ENCODE data around the gene TUBA3D.
"Not testable (repeated sequence)": the region's sequence is repeated elsewhere in the genome, so short reads cannot be mapped to it uniquely, and the experiment has no call there.

Gene TUBA3D

GRCh38 chr2:131478074-131478849, 2.3 kb downstream of the TUBA3D start:
- not testable (repeated sequence) for H3K27me3 Mint-ChIP-seq, H3K9me3 Mint-ChIP-seq, H3K4me3 Mint-ChIP-seq, H3K36me3 Mint-ChIP-seq, H3K27ac Mint-ChIP-seq, H3K4me1 Mint-ChIP-seq

DNA sequence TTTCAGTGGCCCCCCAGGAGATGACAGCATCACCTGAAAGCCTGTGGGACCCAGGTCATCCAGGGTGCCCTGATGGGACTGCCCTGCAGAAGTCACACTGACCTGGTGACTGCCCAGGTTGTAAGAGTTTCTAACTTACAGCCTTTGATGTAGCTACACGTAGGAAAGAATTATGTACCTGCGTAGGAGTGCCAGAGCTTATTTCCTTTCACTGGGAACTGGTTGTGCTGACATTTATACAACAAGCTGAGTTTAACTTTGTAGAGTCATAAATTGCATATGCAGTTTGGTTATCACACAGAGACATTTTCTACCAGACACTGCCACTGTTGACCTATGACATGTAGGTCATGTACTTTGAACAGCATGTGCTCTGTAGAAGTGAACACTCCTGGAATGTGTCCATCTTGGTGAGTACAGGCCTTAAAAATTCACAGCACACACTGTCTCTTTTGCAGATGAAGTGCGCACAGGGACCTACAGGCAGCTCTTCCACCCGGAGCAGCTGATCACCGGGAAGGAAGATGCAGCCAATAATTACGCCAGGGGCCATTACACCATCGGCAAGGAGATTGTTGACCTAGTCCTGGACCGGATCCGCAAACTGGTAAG, 3.0 kb downstream of the TUBA3D start:
- not testable (repeated sequence) for H3K27ac Mint-ChIP-seq, H3K36me3 Mint-ChIP-seq, H3K4me3 Mint-ChIP-seq, H3K9me3 Mint-ChIP-seq, H3K27me3 Mint-ChIP-seq, H3K4me1 Mint-ChIP-seq

GRCh38 chr2:131480351-131480750, 4.4 kb downstream of the TUBA3D start:
- H3K36me3 Mint-ChIP-seq, H3K27ac Mint-ChIP-seq, H3K9me3 Mint-ChIP-seq, H3K4me3 Mint-ChIP-seq, H3K4me1 Mint-ChIP-seq, H3K27me3 Mint-ChIP-seq: not testable (repeated sequence)

- not testable (repeated sequence) for H3K9me3 Mint-ChIP-seq, H3K27me3 Mint-ChIP-seq, H3K27ac Mint-ChIP-seq, H3K4me1 Mint-ChIP-seq, H3K4me3 Mint-ChIP-seq, H3K36me3 Mint-ChIP-seq
Measured at GRCh38 chr2:131482506-131483155, 6.7 kb downstream of the TUBA3D start.

DNA sequence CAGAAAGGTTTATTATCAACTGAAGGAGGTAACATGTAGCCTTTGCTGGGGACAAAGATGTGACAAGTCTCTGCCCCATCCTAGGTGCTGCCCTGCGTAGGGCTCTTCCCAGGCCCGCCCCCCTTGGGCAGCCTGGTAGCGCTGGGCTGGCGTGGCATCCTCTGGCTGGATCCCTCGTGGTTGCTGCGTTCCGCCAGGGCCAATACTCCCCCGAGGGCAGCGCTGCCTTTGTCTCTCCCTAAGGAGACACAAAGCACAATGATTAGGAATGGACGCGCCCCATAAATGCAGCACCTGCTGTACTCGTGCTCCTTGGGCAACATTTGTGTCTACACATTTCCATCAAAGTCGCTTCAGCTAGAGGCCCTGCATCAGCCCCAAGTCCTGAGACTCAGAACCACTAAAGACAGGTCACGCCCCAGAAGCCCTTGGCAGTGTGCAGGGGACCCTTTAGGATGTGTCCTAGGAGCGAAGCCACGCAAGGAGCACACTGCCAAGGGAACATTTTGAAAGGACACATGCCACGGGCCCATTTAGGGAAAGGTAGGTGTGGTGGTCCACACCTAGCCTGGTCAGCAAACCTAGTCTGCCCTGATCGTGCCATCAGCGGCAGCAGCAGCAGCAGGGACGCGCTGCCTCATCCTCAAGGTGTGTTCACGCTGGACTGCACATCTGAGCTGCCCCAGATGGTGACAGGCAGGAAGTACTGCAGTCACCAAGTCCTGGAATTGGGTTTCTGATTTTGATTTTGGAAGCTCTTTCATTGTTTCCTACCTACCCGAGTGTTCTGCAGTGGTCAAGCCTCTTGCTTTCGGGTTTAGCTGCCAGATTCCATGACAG, 8.3 kb downstream of the TUBA3D start:
- not testable (repeated sequence) for H3K27me3 Mint-ChIP-seq, H3K4me3 Mint-ChIP-seq, H3K9me3 Mint-ChIP-seq, H3K27ac Mint-ChIP-seq, H3K36me3 Mint-ChIP-seq
- H3K4me1 Mint-ChIP-seq = peaks cover 13% of the 10 kb centered on the region

DNA sequence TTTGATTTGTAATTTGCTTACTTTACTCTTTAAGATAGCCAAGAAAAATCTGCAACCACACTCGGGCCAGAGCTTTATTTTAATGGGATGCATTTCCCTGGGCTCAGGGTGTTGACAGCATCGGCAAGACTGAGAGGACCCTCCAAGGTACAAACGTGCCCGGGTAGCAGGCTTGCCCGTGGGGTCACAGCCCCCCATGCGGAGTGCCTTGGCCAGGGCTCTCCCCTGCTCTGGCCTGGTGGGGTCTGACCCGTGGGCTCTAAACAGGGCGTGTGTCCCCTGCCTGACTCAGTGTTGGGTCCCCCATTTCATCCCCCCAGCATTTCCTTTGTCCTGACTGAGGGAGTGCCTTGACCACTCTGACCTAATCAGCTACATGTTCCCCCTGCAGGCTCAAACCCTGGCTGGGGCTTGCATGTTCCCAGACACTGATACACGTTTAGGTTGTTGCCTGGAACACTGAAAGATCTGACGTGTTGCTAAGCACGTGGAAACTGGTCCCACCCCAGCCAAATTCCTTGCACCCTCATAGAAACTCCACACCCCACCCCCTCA, 9.1 kb downstream of the TUBA3D start:
- not testable (repeated sequence) for H3K36me3 Mint-ChIP-seq, H3K27me3 Mint-ChIP-seq, H3K4me3 Mint-ChIP-seq, H3K27ac Mint-ChIP-seq, H3K9me3 Mint-ChIP-seq
- H3K4me1 Mint-ChIP-seq = peaks cover 17% of the 10 kb centered on the region

GRCh38 chr2:131486201-131486902, 10.4 kb downstream of the TUBA3D start:
- not testable (repeated sequence) for H3K9me3 Mint-ChIP-seq, H3K36me3 Mint-ChIP-seq, H3K27me3 Mint-ChIP-seq, H3K4me3 Mint-ChIP-seq, H3K27ac Mint-ChIP-seq
- H3K4me1 Mint-ChIP-seq = peaks cover 29% of the 10 kb centered on the region

DNA sequence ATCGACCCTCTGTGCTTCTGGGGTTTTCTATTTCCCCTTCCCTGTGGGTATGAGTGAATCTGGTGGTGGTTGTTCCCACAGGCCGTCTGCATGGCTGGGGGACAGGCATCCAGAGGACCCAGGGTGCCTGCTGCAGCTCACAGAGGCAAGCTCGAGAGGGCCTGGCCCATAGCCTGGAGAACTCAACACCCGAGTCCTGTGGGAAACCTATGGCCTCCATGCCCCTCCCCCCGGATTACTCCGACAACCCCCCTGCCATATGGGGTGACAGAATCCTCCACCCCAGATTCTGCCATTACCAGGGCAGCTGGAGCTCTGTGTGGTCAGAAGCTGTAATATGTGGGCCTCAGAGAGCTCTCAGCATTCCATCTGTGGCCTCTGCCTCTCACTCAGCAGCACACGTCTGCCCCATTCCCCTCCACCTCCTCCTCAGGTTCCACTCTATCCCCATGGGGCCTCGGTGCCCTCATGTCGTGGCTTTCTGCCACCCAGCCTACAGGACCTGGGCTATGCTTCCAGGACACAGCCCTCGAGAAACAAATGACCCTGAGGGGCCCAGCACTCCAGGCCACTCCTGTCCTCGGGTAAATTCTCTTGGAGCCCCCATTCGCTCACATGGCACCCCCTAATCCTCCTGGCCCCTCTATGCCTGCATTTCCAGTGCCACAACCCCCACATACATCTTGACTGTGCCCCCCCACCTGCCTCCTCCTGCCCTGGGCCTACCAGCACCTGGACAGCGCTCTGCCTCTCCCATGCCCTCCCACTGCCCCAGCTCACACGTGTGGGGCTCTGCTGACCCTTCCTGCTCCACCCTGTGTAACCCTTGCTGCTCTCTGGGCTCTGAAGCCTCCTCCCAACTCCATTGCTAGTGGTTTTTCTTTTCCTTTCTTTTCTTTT, 12.6 kb downstream of the TUBA3D start:
- no peaks in the 10 kb centered on the region for H3K27me3 Mint-ChIP-seq
- no peaks in the 10 kb centered on the region for H3K9me3 Mint-ChIP-seq
- no peak overlapping the region for H3K4me3 Mint-ChIP-seq
- no peaks in the 10 kb centered on the region for H3K36me3 Mint-ChIP-seq
- peak overlapping the region; percentile 35 for H3K27ac Mint-ChIP-seq
- H3K4me1 Mint-ChIP-seq = peaks cover 35% of the 10 kb centered on the region

- not testable (repeated sequence) for H3K9me3 Mint-ChIP-seq, H3K27me3 Mint-ChIP-seq, H3K36me3 Mint-ChIP-seq
- peaks cover 43% of the 10 kb centered on the region for H3K4me1 Mint-ChIP-seq
- H3K27ac Mint-ChIP-seq = peak overlapping the region; percentile 86
- peak overlapping the region; percentile 90 for H3K4me3 Mint-ChIP-seq
Measured at GRCh38 chr2:131490616-131491468, 14.9 kb downstream of the TUBA3D start.

DNA sequence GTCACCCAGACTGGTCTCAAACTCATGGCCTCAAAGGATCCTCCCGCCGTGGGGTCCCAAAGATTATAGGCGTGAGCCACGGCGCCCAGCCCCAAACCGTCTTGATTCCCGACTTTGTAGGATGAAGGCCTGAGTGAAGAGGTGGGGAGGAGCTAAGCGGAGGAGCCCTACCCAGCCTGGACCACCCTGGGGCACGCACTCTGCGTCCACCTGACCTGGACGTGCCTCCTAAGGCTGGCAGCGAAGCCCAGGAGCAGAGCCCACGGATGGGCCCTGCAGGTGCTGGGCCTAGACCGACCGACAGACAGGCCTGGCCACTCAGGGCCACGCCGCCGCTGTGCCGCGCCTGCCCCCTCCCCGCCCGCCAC, 15.5 kb downstream of the TUBA3D start:
- H3K27ac Mint-ChIP-seq = peak overlapping the region; percentile 86
- H3K4me1 Mint-ChIP-seq = peaks cover 45% of the 10 kb centered on the region
- peak overlapping the region; percentile 90 for H3K4me3 Mint-ChIP-seq
- not testable (repeated sequence) for H3K36me3 Mint-ChIP-seq, H3K27me3 Mint-ChIP-seq, H3K9me3 Mint-ChIP-seq

GRCh38 chr2:131492015-131492417, 16.1 kb downstream of the TUBA3D start, which contains the start of gene MZT2A:
Gene MZT2A, minus strand, starts transcription at chr2:131492397. Its CDS starts 21 bp downstream, at chr2:131492376.
- Mint-ChIP-seq H3K27ac (peak within 1 kb of the TSS; percentile 95), H3K4me3 (peak within 1 kb of the TSS; percentile 95), H3K4me1 (peaks cover 45% of the 10 kb centered on the region)
- not testable (repeated sequence) for H3K36me3 Mint-ChIP-seq, H3K9me3 Mint-ChIP-seq, H3K27me3 Mint-ChIP-seq

GRCh38 chr2:131492418-131493198, 16.7 kb downstream of the TUBA3D start:
- Mint-ChIP-seq H3K4me1 (peaks cover 50% of the 10 kb centered on the region), H3K27ac (peak overlapping the region; percentile 95), H3K27me3 (no peaks in the 10 kb centered on the region), H3K9me3 (no peaks in the 10 kb centered on the region), H3K4me3 (peak overlapping the region; percentile 95), H3K36me3 (no peaks in the 10 kb centered on the region)
